ENCODE results near the gene DPH5.
A peak's percentile ranks its signal among the peaks of the same experiment; 100 is the strongest.
"Not testable (repeated sequence)": the region's sequence is repeated elsewhere in the genome, so short reads cannot be mapped to it uniquely, and the experiment has no call there.

DPH5 gene, protein sequence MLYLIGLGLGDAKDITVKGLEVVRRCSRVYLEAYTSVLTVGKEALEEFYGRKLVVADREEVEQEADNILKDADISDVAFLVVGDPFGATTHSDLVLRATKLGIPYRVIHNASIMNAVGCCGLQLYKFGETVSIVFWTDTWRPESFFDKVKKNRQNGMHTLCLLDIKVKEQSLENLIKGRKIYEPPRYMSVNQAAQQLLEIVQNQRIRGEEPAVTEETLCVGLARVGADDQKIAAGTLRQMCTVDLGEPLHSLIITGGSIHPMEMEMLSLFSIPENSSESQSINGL

DNA sequence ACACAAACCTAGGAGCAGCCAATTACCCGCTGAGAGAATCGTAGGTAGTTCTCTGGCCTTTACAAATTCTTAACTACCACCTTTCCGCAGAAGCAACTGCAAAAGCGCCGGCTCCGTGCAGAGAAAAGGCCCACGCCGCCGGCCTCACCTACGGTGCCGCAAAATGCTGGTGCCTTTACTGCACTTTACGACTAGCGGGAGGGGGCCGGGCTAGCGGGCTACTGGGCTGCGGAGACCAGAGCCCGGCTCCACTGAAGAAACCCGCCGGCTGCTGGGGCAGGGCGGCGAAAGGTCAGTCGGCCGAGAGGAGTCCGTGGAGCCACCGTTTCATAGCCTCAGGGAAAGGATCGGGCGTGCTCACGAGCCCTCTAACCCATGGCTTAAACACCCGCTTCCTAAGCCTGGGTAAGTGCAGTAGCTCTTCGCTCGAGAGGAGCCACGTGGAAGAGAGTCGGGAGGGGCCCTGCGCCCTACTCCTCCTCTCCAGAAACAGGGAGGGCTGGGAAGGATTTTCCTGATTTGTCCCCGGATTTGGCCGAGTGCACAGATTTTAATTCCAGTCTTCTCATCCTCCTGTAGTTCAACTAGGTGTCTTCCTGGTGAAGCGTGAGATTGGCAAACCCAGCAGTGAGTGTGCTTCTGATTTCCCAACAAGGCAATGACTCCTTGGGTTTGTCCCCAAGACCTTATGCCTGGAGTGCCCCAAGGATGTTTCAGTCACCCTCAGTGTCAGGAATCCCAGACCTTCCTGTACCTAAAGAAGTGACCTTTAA, at the start of gene DPH5:
Gene DPH5, minus strand, starts transcription at position 128 of the 773 bp plus-strand sequence. CDS start 341 bp downstream, outside the sequence.
- DNase-seq (ENCODE audit: insufficient read length, low spot score) (peak; percentile 54), FAIRE-seq (no peak)

DNA sequence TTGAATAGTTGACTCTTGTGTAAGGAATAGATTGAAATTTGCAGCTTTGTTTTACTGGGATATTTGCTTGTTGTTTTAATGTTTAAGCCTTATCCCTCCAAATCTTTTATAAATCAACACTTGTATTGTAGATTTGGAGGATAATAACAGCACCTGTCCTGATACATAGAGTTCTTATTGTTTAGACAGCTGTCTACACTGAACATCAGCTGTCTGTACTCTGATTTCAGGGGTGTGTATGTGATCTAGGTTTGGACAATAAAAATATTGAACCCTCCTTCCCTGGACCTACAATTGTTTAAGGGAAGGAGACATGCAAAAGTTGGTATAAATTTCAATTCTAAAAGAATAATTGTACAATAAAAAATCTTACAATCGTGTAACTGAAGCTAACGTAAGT, 48.3 kb upstream of the DPH5 start:
- DNase-seq (ENCODE audit: insufficient read length, low spot score) (no peak), FAIRE-seq (no peak)

DNA sequence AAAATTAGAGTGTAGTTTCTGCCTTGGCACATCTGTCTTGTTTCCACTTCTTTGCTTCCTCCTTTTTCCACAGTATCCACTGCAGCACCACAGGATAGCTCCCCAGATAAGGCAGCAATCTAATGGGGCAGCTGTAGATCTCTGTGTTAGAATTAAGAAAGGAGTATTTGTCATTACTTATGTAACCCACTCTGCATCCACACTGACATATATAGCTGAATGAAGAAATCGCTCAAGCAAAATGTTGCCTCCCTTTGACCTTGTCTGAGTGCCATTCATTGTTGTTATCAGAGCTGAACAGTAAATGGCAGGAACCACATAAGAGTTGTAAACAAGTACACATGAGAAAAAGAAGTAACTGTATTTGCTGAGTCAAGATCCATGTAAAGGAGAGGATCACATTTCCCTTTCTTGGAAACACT, 45.9 kb upstream of the DPH5 start:
- FAIRE-seq (no peak), DNase-seq (ENCODE audit: insufficient read length, low spot score) (no peak)

DNA sequence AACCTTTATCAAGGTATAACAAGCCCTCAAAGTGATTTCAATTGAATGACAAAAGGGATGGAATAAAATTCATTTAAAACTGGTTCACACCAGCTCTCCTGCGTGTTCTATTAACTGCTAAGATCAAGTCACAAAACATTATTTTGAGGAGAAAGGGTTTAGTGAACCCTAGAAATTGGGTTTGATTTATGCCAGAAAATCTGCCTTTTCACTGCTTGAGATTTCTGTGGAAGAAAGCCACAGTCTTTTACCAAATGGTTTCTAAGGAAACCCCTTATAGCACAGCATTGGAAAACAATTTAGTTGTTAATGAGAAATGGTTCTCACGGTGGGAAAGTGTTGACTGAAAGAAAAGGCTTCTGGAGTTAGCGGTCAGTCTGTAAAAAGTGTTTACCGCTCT, 43.6 kb upstream of the DPH5 start:
- DNase-seq (ENCODE audit: insufficient read length, low spot score) = no peak
- FAIRE-seq = no peak

DNA sequence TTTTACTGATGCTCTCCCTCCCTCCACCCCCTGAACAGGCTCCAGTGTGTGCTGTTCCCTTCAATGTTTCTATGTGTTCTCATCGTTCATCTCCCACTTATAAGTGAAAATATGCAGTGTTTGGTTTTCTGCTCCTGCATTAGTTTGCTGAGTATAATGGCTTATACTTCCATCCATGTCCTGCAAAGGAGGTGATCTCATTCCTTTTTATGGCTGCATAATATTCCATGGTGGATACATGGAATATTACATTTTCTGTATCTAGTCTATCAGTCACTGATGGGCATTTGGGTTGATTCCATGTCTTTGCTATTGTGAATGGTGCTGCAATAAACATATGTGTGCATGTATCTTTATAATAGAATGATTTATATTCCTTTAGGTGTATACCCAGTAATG, 41.4 kb upstream of the DPH5 start:
- not testable (repeated sequence) for DNase-seq (ENCODE audit: insufficient read length, low spot score); FAIRE-seq

DNA sequence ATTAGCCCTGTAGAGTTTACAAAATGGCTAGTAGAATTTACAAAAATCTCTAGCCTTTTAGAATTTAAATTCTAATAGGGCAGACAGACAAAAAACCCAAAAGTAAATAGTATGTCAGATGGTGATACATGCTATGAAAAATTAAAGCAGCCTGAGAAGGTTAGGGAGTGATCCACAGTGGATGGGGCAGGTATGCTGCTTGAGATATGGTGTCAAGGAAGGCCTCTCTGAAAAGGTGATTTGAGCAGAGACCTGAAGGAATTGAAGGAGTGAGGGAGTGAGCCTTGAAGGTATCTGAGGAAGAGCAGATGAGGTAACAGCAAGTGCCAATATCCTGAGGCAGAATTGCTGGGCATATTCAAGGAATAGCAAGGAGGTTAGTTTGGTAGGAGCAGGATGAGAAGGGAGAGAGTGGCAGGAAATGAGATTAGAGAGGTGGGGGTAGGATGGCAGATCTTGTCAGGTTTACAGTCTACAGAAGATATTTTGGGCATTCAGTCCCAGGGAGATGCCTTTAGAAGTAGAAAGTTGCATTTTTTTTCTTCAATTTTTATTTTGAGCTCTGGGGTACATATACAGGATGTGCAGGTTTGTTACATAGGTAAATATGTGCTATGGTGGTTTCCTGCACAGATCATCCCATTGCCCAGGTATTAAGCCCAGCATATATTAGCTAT, 40.8 kb upstream of the DPH5 start:
- DNase-seq (ENCODE audit: insufficient read length, low spot score) (no peak), FAIRE-seq (no peak)

DNA sequence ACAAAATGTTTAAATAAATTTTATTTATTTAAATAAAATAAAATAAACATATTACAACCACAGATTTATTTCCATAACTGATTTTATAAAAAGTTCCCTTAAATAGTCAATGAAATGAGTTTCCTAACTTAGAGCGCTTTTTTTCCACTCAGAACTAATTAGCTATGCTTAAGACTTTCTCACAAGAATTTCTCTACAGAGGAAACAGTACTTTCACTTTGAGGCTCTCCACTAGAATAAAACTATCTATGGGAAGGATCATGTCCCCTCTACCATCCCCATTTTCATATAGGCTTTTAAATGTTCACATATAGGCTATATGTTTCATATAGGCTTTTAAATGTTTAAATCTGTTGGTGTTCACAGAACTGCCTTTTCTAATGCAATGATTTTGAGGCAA, 40.0 kb upstream of the DPH5 start:
- FAIRE-seq (no peak), DNase-seq (ENCODE audit: insufficient read length, low spot score) (no peak)

DNA sequence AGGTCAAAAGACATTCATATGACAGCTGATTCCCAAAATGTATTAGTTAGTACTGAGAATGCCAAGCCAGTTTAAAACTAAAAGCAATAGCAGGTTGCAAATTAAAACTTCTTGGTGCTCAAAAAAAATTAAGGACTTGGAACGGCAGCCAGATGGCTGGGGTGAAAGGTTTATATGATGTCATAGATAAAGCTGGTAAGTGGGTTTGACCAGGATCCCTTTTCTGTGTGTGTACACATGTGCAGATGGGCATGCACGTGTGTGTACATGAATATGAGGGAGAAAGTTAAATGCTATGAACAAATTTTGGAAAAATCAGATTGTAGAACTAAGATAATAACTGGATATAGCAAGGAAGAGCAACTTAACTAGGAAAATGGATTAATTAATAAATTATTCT, 39.1 kb upstream of the DPH5 start:
- FAIRE-seq (no peak), DNase-seq (ENCODE audit: insufficient read length, low spot score) (no peak)

DNA sequence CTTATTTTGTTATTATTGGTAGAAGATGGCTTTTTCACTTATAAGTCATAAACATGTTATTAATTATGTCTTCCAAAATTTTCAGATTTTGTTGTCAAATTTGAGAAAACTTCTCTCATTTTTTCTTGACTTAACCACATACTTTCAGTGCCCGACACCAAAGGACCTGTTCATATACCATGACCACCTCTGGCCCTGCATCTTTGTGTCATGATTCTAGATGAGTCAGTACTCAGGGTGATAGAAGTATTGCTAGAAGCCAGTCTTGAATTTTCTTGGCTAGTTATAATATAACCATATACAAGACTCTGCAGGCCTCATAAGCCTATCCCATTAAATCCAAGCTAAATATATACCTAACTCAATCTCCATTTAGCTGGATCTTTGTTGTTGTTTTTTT, 35.4 kb upstream of the DPH5 start:
- FAIRE-seq = no peak

DNA sequence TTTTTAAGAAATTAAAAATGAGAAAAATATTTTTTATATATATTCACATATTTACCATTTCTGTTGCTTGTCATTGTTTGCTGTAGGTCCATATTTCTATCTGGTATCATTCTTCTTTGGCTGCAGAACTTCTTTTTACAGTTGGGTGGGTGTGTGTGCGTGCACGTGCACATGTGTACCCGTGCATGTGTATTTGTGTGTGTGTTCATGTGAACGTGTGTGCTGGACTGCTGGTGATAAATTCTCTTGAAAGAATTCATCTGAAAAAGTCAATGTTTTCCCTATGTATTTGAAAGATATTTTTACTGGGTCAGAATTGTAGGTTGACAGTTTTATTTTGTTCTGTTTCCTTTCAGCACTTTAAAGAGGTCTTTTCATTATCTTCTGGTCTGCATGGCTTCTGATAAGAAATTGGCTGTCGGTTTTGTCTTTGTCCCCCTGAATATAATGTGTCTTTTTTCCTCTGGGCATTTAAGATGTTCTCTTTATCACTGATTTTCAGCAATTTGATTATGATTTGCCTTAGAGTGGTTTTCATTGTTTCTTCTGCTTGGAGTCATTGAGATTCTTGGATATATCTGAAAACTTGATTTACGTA, 34.5 kb upstream of the DPH5 start:
- no peak for FAIRE-seq

More for the DNA sequence above, 35.4 kb upstream of the DPH5 start:
- no peak for DNase-seq (ENCODE audit: insufficient read length, low spot score)

DNA sequence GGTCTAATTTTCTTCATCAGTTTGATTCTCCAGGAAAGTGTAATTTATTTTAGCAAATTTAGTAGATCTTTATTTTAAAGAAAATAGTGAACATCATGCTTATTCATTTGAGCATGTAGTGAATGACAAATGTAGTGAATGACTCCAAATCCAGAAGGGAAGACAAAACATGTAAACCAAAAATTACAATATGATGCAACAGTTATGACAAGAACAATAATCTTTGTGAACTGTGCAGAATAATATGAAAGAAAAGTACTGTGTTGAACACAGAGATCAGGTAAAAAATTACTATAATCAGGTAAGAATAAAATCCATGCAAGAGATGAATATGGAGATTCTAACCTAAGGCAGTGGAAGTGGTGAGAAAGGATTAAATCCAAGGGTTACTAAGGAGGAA, 30.0 kb upstream of the DPH5 start:
- FAIRE-seq (no peak), DNase-seq (ENCODE audit: insufficient read length, low spot score) (no peak)

More for the DNA sequence above, 34.5 kb upstream of the DPH5 start:
- no peak for DNase-seq (ENCODE audit: insufficient read length, low spot score)

DNA sequence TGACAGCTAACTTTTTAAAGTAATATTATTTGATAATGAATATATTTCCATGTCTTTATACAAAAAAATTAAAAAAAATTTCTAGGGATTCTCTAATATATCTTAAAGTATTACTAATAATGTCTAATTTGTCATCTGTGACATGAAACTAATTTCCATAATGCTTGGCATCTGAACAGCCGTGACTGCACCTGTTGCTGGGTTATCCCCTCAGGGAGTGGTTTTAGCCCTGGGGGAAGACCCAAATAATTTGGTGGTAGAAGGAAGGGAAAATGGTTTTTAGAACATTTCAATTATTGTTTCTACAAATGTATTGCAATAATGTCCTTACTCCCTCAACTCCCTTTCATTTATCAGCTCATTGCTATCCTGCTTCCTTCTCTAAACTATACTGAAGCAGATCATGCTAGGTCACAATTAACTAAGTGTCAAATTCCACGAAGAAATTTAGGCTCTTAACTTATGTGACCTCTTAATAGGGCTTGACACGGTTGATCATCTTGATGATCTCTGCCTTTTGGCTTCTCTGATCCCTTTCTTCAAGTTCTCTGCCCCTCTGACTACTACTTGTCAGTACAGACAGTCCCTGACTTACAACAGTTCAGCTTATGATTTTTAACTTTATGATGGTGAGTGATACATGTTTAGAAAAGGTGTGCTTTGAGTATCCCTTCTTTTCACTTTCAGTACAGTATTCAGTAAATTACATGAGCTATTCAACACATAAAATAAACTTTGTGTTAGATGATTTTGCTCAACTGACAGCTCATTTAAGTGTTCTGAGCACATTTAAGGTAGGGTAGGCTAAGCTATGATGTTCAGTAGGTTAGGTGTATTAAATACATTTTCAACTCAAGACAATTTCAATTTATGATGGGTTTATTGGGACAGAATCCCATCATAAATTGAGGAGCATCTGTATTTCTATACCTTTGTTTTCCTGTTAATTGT, 26.4 kb upstream of the DPH5 start:
- no peak for FAIRE-seq
- DNase-seq (ENCODE audit: insufficient read length, low spot score) = no peak

DNA sequence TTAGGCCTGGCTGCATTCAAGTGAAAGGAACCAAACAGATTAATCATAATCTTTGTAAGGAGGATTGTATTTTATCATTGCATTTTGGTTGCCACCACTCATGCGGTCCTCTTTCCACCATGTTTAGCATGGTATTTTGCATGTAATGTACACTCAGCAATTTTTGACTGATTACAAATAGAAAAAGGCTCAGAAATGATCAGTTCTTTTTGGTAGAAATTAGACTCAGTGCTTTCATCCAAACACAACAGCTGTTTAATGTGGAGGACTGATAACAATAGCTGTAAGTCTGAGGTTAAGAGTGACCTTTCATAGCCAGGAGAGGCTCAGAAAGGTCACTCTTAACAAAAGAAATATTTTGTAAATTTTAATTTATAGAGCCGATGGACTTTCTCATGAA, 25.3 kb upstream of the DPH5 start:
- no peak for DNase-seq (ENCODE audit: insufficient read length, low spot score)
- no peak for FAIRE-seq

DNA sequence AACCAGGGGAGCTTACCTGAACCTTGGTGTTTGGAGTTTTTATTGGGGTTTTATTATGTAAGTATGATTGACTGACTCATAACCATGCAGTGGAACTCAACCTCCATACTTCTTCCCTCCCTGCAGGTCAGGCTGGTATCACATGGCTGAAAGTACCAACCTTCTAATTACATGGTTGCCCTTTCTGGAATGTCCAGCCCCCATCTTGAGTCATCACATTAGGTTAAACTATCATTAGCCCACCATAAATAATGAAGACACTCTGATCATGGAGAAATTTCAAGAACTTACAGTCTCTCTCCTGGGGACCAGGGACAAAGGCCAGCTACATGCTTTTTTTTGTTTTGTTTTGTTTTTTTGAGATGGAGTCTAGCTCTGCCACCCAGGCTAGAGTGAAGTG, 19.2 kb upstream of the DPH5 start:
- FAIRE-seq (no peak), DNase-seq (ENCODE audit: insufficient read length, low spot score) (no peak)

DNA sequence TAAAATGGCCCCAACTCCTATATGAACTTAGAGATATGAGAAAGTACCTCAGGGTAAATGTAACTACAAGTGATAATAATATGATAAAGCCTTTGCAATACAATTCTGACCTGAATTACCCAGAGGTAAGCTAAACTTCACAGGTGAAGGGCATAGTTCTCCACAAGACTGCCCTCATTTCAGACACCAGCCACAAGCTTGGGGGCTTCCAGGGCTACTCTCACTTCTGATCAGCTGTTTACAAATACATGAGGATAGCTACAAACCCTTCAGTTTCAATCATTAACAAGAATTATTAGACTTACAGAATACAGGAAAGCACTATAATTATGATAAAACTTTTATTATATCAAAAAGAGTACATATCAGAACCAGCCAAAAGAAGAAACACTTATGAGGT, 18.7 kb upstream of the DPH5 start:
- FAIRE-seq = no peak
- DNase-seq (ENCODE audit: insufficient read length, low spot score) = no peak

DNA sequence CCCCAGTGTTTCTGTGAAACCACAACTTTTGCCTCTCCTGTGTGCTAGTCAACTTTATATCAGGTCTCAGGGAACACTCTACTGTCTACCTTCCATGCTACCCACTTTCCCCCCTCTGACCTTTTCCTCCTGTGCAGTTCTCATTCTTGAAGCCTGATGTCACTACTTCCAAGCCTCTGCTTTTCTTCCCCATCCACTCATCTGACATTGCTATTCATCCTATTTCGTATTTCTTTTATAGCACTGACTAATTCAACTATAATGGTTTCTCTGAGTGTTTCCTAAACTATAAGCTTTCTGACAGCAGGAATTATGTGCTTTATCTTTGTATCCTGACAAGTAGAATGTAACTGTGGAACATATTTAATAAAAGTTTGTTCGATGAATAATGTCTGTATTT, 18.2 kb upstream of the DPH5 start:
- no peak for FAIRE-seq
- peak; percentile 21 for DNase-seq (ENCODE audit: insufficient read length, low spot score)

DNA sequence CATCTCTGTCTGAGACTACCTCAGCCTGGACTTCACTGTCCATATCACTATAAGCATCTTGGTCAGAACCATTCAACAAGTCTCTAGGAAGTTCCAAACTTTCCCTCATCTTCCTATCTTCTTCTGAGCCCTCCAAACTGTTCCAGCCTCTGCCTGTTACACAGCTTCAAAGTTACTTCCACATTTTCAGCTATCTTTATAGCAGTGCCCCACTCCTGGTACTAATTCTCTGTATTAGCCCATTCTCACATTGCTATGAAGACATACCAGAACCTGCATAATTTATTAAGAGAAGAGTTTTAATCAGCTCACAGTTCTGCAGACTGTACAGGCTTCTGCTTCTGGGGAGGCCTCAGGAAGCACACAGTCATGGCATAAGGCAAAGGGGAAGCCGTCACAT, 15.7 kb upstream of the DPH5 start:
- DNase-seq (ENCODE audit: insufficient read length, low spot score) = no peak
- FAIRE-seq = no peak

DNA sequence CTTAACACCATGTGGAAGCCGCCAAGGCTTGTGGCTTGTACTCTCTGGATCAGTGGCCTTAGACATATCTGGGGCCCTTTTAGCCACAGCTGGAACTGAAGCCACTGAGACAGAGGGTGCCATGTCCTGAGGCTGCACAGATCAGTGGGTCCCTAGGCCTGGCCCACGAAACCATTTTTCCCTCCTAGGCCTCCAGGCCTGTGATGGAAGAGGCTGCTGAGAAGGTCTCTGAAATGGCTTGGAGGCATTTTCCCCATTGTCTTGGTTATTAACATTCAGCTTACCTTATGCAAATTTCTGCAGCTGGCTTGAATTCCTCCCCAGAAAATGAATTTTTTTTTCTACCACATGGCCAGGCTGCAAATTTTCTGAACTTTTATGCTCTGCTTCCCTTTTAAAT, 15.1 kb upstream of the DPH5 start:
- no peak for FAIRE-seq

DNA sequence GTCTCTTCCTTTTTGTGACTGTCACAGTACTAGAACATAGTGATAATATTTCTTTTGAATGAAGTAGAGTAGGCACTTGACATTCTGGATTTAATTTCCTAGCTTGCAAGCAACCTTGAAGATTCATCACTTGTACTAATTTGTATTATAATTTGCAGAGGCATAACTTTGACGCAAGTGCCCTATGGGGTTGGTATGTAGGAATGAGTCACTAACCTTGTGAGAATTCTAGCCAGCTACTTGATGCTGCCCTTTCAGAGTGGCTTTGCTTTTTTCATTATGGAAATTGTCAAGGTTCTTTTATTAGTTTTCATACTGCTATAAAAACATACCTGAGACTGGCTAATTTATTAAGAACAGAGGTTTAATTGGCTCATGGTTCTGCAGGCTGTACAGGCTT, 13.7 kb upstream of the DPH5 start:
- DNase-seq (ENCODE audit: insufficient read length, low spot score) = no peak

More for the DNA sequence above, 15.1 kb upstream of the DPH5 start:
- DNase-seq (ENCODE audit: insufficient read length, low spot score) = no peak

DNA sequence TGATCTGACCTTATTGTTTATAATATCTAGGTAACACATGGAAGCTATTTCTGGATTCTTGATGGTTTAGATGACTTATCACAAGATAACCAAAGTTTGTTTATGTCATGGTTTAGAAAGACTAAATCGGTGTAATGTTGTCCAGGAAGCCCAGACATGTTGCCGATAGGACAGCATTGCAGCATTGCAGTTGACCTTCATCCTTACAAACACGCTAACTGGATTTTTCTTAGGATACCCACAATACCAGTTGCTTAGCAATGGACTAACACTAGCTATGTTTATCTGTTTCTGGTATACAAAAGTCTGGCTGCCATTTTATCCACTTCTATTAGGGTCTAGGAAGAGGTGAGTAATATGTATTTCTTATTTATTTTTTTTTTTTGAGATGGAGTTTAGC, 11.7 kb upstream of the DPH5 start:
- FAIRE-seq (no peak), DNase-seq (ENCODE audit: insufficient read length, low spot score) (no peak)

More for the DNA sequence above, 13.7 kb upstream of the DPH5 start:
- no peak for FAIRE-seq
